Effector memory CD4-positive, alpha-beta T cell (primary cell): Measurements from ENCODE around the gene COL4A3.

Experiments
- DNase-seq, 3 donors: peaks; one replicate each; pipeline ENCODE4 v3.0.0-alpha.2; 2020
- H3K27ac ChIP-seq: 2 replicates; pipeline ENCODE4 v1.7.0; 2013; ENCODE audit warnings: mild to moderate bottlenecking, low read length, moderate library complexity; ENCODE audit not compliant: insufficient read depth, poor library complexity, severe bottlenecking
- H3K27me3 ChIP-seq: replicated peaks from 2 replicates; pipeline ENCODE4 v1.7.0; 2013; ENCODE audit warnings: mild to moderate bottlenecking, low read length; ENCODE audit not compliant: insufficient read depth, control insufficient read depth, poor library complexity, severe bottlenecking
- H3K36me3 ChIP-seq: 2 replicates; pipeline ENCODE4 v1.7.0; 2013; ENCODE audit warnings: mild to moderate bottlenecking, low read length, moderate library complexity; ENCODE audit not compliant: control insufficient read depth, insufficient read depth
- H3K4me1 ChIP-seq: 2 replicates; pipeline ENCODE4 v1.7.0; 2013; ENCODE audit warnings: low read length, mild to moderate bottlenecking; ENCODE audit not compliant: control insufficient read depth, insufficient read depth, poor library complexity, severe bottlenecking
- H3K4me3 ChIP-seq: 2 replicates; pipeline ENCODE4 v1.7.0; 2013; ENCODE audit warnings: low read length, low read depth, mild to moderate bottlenecking; ENCODE audit not compliant: insufficient read depth, poor library complexity, severe bottlenecking
- H3K9me3 ChIP-seq: 2 replicates; pipeline ENCODE4 v1.7.0; 2013; ENCODE audit warnings: mild to moderate bottlenecking, low read length, moderate library complexity; ENCODE audit not compliant: control insufficient read depth
- total RNA-seq, 3 donors: gene quantifications; one replicate each; lab custom pipeline; 2026; lab: John Stamatoyannopoulos, UW

The COL4A3 gene
- total RNA-seq: 0 to 0.58 (median 0.17) reads per million in 3 donors

- H3K27ac ChIP-seq: no peak within 1 kb of the TSS
- no peaks in the 10 kb centered on the region for H3K36me3 ChIP-seq
- no peak for DNase-seq
- peak within 1 kb of the TSS; percentile 41 for H3K4me3 ChIP-seq
- H3K4me1 ChIP-seq: peaks cover 15% of the 10 kb centered on the region
- peaks cover 17% of the 10 kb centered on the region for H3K27me3 ChIP-seq
- H3K9me3 ChIP-seq: no peaks in the 10 kb centered on the region
These were observed at the start of gene COL4A3, which contains the start of gene COL4A4 for GRCh38 chr2:227163998-227164762. Gene COL4A3, plus strand, starts transcription at chr2:227164624. Its CDS starts 103 bp downstream, at chr2:227164727. Gene COL4A4, minus strand, starts transcription at chr2:227164205. Its CDS starts 16,722 bp downstream, at chr2:227147483.

DNA sequence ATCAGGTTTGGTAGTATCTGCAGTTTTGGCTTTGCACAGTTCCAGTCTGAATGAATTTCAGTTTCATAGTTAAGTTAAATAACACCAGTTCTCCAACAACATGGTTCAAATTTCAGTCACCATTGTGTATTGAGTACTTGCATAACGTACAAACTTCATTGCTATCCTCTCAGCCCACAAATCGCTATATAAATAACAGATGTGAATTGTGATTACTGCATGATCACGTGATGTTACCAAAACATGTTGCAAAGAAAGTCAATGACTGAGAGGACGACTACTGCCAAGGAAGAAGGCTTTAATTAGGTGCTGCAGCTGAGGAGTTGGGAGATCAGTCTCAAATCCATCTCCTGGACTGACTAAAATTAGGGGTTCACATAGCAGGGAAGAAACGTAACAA lies 48.7 kb upstream of the COL4A3 start:
- Histone ChIP-seq H3K36me3 (no peaks in the 10 kb centered on the region), H3K4me3 (no peak overlapping the region), H3K9me3 (no peaks in the 10 kb centered on the region), H3K4me1 (no peaks in the 10 kb centered on the region), H3K27ac (no peak overlapping the region), H3K27me3 (no peaks in the 10 kb centered on the region)
- DNase-seq: no peak

DNA sequence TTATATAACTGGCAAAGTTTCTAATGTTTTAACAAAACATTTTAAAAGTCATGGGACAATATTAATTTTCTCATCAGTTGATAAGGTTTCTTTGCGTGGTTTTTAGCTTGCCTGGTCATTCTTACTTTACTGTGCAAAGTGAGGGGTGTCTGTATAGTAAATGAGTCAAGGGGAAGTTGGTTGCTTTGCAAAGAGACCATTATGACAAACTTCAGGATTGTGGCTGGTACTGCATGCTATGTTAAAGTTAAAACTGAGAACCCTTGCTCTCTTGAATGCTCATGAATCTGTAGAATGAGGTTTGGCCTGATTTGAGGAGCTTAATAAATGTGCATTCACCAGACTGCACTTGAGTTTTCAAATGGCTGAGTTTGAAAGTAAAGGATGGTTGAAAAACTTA lies 47.4 kb upstream of the COL4A3 start:
- Histone ChIP-seq H3K27me3 (no peaks in the 10 kb centered on the region), H3K27ac (no peak overlapping the region), H3K4me1 (no peaks in the 10 kb centered on the region), H3K4me3 (no peak overlapping the region), H3K9me3 (no peaks in the 10 kb centered on the region), H3K36me3 (no peaks in the 10 kb centered on the region)
- DNase-seq: no peak

- Histone ChIP-seq H3K4me3 (no peak overlapping the region), H3K36me3 (no peaks in the 10 kb centered on the region), H3K27ac (no peak overlapping the region), H3K9me3 (no peaks in the 10 kb centered on the region), H3K4me1 (no peaks in the 10 kb centered on the region), H3K27me3 (no peaks in the 10 kb centered on the region)
- no peak for DNase-seq
These were observed 46.6 kb upstream of the COL4A3 start for GRCh38 chr2:227117852-227118251.

- no peaks in the 10 kb centered on the region for H3K27me3 ChIP-seq
- no peaks in the 10 kb centered on the region for H3K36me3 ChIP-seq
- no peak for DNase-seq
- no peak overlapping the region for H3K4me3 ChIP-seq
- no peak overlapping the region for H3K27ac ChIP-seq
- H3K4me1 ChIP-seq: no peaks in the 10 kb centered on the region
- no peaks in the 10 kb centered on the region for H3K9me3 ChIP-seq
These were observed 46.1 kb upstream of the COL4A3 start for GRCh38 chr2:227118353-227118752.

DNA sequence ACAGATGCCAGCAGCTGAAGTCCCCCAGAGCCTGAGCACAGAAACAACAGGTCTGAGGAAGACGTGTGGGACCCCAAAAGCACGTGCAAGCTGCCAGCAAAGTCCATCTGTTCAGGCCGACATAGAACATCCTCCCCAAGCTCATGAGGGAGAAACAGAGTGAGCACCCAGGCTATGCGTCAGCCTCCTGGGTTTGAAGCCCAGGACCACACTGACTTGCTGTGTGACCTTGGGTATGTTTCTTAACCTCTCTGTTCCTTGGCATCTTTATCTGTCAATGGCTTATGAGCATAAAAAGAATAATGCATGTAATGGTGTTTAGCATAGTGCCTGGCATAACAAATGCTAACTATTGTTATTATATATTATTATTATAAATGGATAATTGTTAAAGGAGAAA lies 40.7 kb upstream of the COL4A3 start:
- peaks cover 4% of the 10 kb centered on the region for H3K27me3 ChIP-seq
- no peak overlapping the region for H3K27ac ChIP-seq
- H3K36me3 ChIP-seq: no peaks in the 10 kb centered on the region
- H3K9me3 ChIP-seq: no peaks in the 10 kb centered on the region
- no peaks in the 10 kb centered on the region for H3K4me1 ChIP-seq
- DNase-seq: no peak
- H3K4me3 ChIP-seq: no peak overlapping the region

- no peaks in the 10 kb centered on the region for H3K4me1 ChIP-seq
- H3K27me3 ChIP-seq: peaks cover 4% of the 10 kb centered on the region
- no peaks in the 10 kb centered on the region for H3K9me3 ChIP-seq
- DNase-seq: no peak
- H3K36me3 ChIP-seq: no peaks in the 10 kb centered on the region
- no peak overlapping the region for H3K27ac ChIP-seq
- H3K4me3 ChIP-seq: no peak overlapping the region
These were observed 39.6 kb upstream of the COL4A3 start for GRCh38 chr2:227124811-227125210.

DNA sequence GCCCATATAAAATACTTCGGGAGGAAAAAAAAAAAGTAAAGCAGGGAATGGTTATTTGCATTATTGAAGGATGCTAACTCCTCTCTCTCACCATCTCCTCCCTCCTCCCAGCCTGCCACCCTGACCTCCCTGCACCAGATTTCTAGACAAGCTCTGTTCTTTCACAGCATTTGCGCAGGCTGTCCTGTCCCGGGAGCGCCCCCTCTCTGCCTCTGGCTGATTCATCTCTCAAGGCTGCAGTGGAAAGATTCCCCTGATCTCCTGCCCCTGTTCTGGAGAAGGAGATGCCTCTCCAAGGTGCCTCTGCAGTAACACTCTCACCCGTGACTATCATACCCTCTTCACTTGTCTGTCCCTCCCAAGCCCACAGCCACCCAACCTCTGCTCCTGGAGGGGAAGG lies 38.9 kb upstream of the COL4A3 start:
- H3K27ac ChIP-seq: no peak overlapping the region
- no peak for DNase-seq
- H3K4me3 ChIP-seq: no peak overlapping the region
- H3K4me1 ChIP-seq: no peaks in the 10 kb centered on the region
- H3K36me3 ChIP-seq: no peaks in the 10 kb centered on the region
- no peaks in the 10 kb centered on the region for H3K9me3 ChIP-seq
- peaks cover 4% of the 10 kb centered on the region for H3K27me3 ChIP-seq

GRCh38 chr2:227127201-227127600 lies 37.2 kb upstream of the COL4A3 start:
- no peaks in the 10 kb centered on the region for H3K9me3 ChIP-seq
- peaks cover 4% of the 10 kb centered on the region for H3K27me3 ChIP-seq
- H3K4me3 ChIP-seq: no peak overlapping the region
- no peak for DNase-seq
- no peak overlapping the region for H3K27ac ChIP-seq
- H3K36me3 ChIP-seq: no peaks in the 10 kb centered on the region
- H3K4me1 ChIP-seq: no peaks in the 10 kb centered on the region

- peaks cover 4% of the 10 kb centered on the region for H3K27me3 ChIP-seq
- no peak overlapping the region for H3K4me3 ChIP-seq
- H3K4me1 ChIP-seq: no peaks in the 10 kb centered on the region
- H3K27ac ChIP-seq: no peak overlapping the region
- no peak for DNase-seq
- H3K36me3 ChIP-seq: no peaks in the 10 kb centered on the region
- H3K9me3 ChIP-seq: no peaks in the 10 kb centered on the region
These were observed 33.8 kb upstream of the COL4A3 start for GRCh38 chr2:227130636-227131035.
